Measurements from ENCODE around the gene SLC2A4.
"Not testable (repeated sequence)": the region's sequence is repeated elsewhere in the genome, so short reads cannot be mapped to it uniquely, and the experiment has no call there.

The SLC2A4 gene

GRCh38 chr17:7281074-7281952 lies at the start of gene SLC2A4:
SLC2A4 (plus strand) TSS chr17:7281718; CDS start chr17:7281935, 217 bp downstream.
- peak; percentile 74 for DNase-seq (ENCODE audit: low read depth)

- no peak for DNase-seq (ENCODE audit: low read depth)
These were observed 49.4 kb upstream of the SLC2A4 start for GRCh38 chr17:7232114-7232513.

- DNase-seq (ENCODE audit: low read depth) = no peak
These were observed 47.8 kb upstream of the SLC2A4 start for GRCh38 chr17:7233701-7234082.

- DNase-seq (ENCODE audit: low read depth) = peak; percentile 91
These were observed 47.2 kb upstream of the SLC2A4 start, which contains the start of gene DVL2 for GRCh38 chr17:7234083-7234951. DVL2 (minus strand) TSS chr17:7234517; CDS start chr17:7234262, 255 bp downstream.

GRCh38 chr17:7235693-7236665 lies 45.5 kb upstream of the SLC2A4 start:
- no peak for DNase-seq (ENCODE audit: low read depth)

GRCh38 chr17:7236808-7237207 lies 44.7 kb upstream of the SLC2A4 start:
- no peak for DNase-seq (ENCODE audit: low read depth)

GRCh38 chr17:7237266-7237760 lies 44.2 kb upstream of the SLC2A4 start:
- DNase-seq (ENCODE audit: low read depth) = no peak

GRCh38 chr17:7237761-7238419 lies 43.6 kb upstream of the SLC2A4 start:
- DNase-seq (ENCODE audit: low read depth) = peak; percentile 84

- no peak for DNase-seq (ENCODE audit: low read depth)
These were observed 43.0 kb upstream of the SLC2A4 start for GRCh38 chr17:7238420-7239090.

GRCh38 chr17:7239091-7240027 lies 42.2 kb upstream of the SLC2A4 start, which contains the start of gene PHF23:
PHF23 (minus strand) TSS chr17:7239457; CDS start chr17:7239279, 178 bp downstream.
- peak; percentile 94 for DNase-seq (ENCODE audit: low read depth)

- no peak for DNase-seq (ENCODE audit: low read depth)
These were observed 41.1 kb upstream of the SLC2A4 start for GRCh38 chr17:7240375-7240774.

GRCh38 chr17:7241090-7241733 lies 40.3 kb upstream of the SLC2A4 start:
- no peak for DNase-seq (ENCODE audit: low read depth)

GRCh38 chr17:7241783-7242716 lies 39.5 kb upstream of the SLC2A4 start, which contains the start of gene GABARAP:
GABARAP (minus strand) TSS chr17:7242449; CDS start chr17:7242330, 119 bp downstream.
- peak; percentile 94 for DNase-seq (ENCODE audit: low read depth)

- DNase-seq (ENCODE audit: low read depth) = peak; percentile 93
These were observed 38.6 kb upstream of the SLC2A4 start for GRCh38 chr17:7242717-7243452.

- no peak for DNase-seq (ENCODE audit: low read depth)
These were observed 38.1 kb upstream of the SLC2A4 start for GRCh38 chr17:7243453-7243729.

GRCh38 chr17:7243838-7244237 lies 37.7 kb upstream of the SLC2A4 start:
- DNase-seq (ENCODE audit: low read depth) = not testable (repeated sequence)

GRCh38 chr17:7246779-7247178 lies 34.7 kb upstream of the SLC2A4 start:
- no peak for DNase-seq (ENCODE audit: low read depth)

Data from activated T-cell treated with anti-CD3 and anti-CD28 coated beads for 1 hour (primary cell).